ENCODE data around the gene JAKMIP3. TPM values are rescaled to one million over a fixed set of nuclear protein-coding genes. Genes with fewer than 3 reads are reported as not detected.
A peak's percentile ranks its signal among the peaks of the same experiment; 100 is the strongest.

Gene JAKMIP3
- total and polyA plus RNA-seq, 12 donors = 0.18 to 7.0 (median 0.79) TPM

DNA sequence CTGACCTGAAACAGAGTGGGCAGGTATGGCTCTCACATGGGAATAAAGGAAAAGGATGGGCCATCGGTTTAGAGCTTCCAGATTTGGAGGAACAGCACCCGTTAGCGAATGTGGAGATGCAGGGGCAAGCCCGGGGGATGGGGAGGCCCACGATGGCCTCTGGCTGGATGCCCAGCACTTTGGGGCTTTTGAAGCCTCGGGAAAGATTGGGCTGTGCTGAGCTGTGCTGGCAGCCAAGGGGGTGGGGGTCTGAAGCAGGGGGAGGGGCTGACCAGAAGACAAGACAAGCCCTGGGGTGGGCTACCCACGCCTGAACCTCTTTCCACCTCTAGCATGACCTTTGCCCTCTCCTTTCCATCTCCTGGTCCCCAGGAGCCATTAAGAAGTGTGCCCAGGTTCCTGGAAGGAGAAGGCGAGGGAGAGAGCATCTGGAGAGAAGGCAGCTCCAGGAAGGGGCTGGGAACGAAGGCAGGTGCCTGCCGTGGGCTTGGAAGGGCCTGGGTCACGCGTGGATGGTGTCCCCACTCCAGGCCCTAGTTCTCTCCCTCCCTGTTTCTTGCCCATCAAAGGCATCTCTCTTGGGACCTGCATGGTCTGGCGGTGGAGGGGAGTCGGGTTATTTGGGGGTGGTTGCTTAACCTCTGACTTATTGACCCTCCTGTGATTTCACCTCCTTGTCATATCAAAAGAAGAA lies 39.7 kb downstream of the JAKMIP3 start:
- no peaks in the 10 kb centered on the region for H3K36me3 ChIP-seq (replicated peaks in 1 of 2)
- H3K27me3 ChIP-seq = no peaks in the 10 kb centered on the region
- 85 to 88% (median 86%) methylated on average over 14 of the region's 14 CpGs for WGBS, 4 donors
- H3K4me1 ChIP-seq (replicated peaks in 1 of 2) = no peaks in the 10 kb centered on the region
- H3K4me3 ChIP-seq = no peak overlapping the region
- intact Hi-C loops (cut with DNase I) = no loop called here
- H3K27ac ChIP-seq = no peak overlapping the region
- peak in 1 of 7 donors; percentile 15 for DNase-seq
- no peaks in the 10 kb centered on the region for H3K9me3 ChIP-seq (replicated peaks in 1 of 3)
- TF ChIP-seq CTCF (IDR thresholded peaks at IDR 0.05) (no peak), POLR2A (IDR thresholded peaks at IDR 0.05) (no peak)

GRCh38 chr10:132106431-132106830 lies 40.7 kb downstream of the JAKMIP3 start:
- WGBS, 4 donors = 82 to 92% (median 87%) methylated on average over 15 of the region's 15 CpGs
- no peak for TF ChIP-seq CTCF (IDR thresholded peaks at IDR 0.05)
- TF ChIP-seq POLR2A (IDR thresholded peaks at IDR 0.05) = no peak
- Histone ChIP-seq H3K4me3 (no peak overlapping the region), H3K4me1 (replicated peaks in 1 of 2) (no peaks in the 10 kb centered on the region), H3K27ac (no peak overlapping the region), H3K36me3 (replicated peaks in 1 of 2) (no peaks in the 10 kb centered on the region), H3K27me3 (no peaks in the 10 kb centered on the region), H3K9me3 (replicated peaks in 1 of 3) (no peaks in the 10 kb centered on the region)
- DNase-seq = peak in 3 of 7 donors; percentile 7 to 42 (median 8)
- intact Hi-C loops (cut with DNase I) = no loop called here

DNA sequence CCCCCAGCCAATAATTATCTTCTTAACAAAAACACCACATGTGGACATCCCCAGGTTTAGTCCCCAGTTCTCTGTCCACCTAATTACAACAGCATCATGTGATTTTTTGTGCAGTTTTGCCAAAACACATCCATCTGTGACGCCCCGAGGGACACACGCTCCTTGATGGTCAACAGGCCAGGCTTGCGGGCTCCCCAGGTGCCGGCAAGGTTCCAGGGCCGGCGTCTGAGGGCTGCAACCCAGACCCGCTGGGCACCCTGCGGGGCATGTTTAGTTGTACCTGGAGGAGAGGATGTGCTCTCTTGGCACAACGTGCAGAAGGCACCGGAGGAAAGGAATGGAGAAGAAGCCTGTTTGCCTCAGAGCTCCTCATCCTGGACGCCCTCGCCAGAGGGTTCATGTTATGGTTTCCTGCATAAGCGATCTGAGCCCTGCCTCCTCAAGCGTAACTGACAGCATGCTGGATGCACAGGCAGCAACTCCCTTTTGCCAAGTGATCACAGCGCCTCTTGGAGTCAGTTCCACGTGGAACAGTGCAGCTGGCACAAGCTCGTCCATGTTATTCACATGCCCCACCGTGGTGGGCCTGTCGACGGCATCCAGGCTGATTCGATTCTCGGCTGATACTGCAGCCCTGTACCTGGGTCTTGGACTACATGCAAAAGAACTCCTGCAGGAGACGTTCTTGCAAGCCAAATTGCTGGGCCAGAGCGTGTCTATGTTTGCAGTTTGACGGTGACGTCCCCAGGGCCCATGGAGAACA lies 41.6 kb downstream of the JAKMIP3 start:
- Histone ChIP-seq H3K27me3 (no peaks in the 10 kb centered on the region), H3K4me3 (no peak overlapping the region), H3K27ac (no peak overlapping the region), H3K9me3 (replicated peaks in 1 of 3) (no peaks in the 10 kb centered on the region), H3K4me1 (replicated peaks in 1 of 2) (no peaks in the 10 kb centered on the region), H3K36me3 (replicated peaks in 1 of 2) (no peaks in the 10 kb centered on the region)
- peak in 4 of 7 donors; percentile 3 to 42 (median 9) for DNase-seq
- WGBS, 4 donors = 82 to 93% (median 89%) methylated on average over 23 to 27 of the region's 27 CpGs
- TF ChIP-seq CTCF (IDR thresholded peaks at IDR 0.05) (no peak), POLR2A (IDR thresholded peaks at IDR 0.05) (no peak)
- intact Hi-C loops (cut with DNase I) = no loop called here

DNA sequence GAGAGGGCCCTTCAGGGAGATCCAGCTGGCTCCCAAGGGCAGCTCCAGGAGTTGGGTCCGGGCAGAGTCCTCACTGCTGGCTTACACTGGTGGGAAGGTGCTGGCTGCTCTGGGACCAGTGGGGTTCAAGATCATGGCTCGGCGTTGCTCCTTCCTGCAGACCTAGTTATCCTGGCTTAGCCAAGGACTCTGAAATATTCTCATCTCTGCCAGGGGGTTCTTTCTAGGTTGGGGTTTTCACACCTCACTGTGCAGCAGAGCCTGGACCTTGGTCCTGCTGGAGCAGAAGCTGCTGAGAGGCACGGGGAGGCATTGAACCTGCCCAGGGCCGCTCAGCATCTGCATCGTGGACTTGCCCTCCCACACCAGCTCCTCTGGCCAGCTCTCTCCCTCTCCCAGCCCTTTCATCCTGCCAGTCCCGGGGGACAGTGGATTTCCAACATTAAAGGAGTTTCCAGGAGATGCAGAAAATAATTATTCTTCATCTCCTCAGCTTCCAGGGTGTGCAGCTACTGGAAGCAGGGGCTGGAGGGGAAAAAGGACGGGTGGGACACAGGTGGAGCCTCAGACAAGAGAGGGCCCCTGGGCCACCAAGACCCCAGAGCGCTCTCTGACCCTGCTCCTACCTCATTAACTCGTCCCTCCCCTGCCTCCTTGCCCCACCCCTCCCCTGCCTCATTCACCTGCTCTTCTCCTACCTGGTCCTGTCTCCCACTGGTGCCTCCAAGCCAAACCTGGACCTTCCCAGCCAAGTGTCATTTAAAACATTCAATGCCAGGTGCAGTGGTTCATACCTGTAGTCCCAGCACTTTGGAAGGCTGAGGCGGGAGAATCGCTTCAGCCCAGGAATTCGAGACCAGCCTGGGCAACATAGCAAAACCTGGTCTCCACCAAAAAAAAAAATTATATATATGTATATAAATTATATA lies 42.5 kb downstream of the JAKMIP3 start:
- Histone ChIP-seq H3K4me1 (replicated peaks in 1 of 2) (no peaks in the 10 kb centered on the region), H3K4me3 (no peak overlapping the region), H3K27ac (no peak overlapping the region), H3K27me3 (no peaks in the 10 kb centered on the region), H3K9me3 (replicated peaks in 1 of 3) (no peaks in the 10 kb centered on the region), H3K36me3 (replicated peaks in 1 of 2) (no peaks in the 10 kb centered on the region)
- peak in 4 of 7 donors; percentile 2 to 31 (median 6) for DNase-seq
- TF ChIP-seq CTCF (IDR thresholded peaks at IDR 0.05) (no peak), POLR2A (IDR thresholded peaks at IDR 0.05) (no peak)
- WGBS, 4 donors = 83 to 89% (median 86%) methylated on average over 9 to 13 of the region's 13 CpGs
- intact Hi-C loops (cut with DNase I) = no loop called here

All from adrenal gland (tissue), 12 donors.